Thyroid gland (tissue), 4 donors: Measurements from ENCODE around the gene ZNF232.

Experiments
- CTCF ChIP-seq, 6 experiments: fragments of 200-600 bp in 3 of 6; fragments of 450-650 bp in 3 of 6; sonication (generic) in 3 of 6; IDR thresholded peaks; one replicate each; pipeline ENCODE4 v1.5.1; 2016 to 2019; ENCODE audit warnings: antibody characterized with exemption in 6 of 6, mild to moderate bottlenecking in 2 of 6, inconsistent platforms in 1 of 6, moderate library complexity in 1 of 6
- POLR2A ChIP-seq, 2 donors: fragments of 450-650 bp; IDR thresholded peaks; one replicate each; pipeline ENCODE4 v1.6.1; 2017; ENCODE audit warnings: antibody characterized with exemption in 2 of 2, mild to moderate bottlenecking in 2 of 2, moderate library complexity in 1 of 2

DNA sequence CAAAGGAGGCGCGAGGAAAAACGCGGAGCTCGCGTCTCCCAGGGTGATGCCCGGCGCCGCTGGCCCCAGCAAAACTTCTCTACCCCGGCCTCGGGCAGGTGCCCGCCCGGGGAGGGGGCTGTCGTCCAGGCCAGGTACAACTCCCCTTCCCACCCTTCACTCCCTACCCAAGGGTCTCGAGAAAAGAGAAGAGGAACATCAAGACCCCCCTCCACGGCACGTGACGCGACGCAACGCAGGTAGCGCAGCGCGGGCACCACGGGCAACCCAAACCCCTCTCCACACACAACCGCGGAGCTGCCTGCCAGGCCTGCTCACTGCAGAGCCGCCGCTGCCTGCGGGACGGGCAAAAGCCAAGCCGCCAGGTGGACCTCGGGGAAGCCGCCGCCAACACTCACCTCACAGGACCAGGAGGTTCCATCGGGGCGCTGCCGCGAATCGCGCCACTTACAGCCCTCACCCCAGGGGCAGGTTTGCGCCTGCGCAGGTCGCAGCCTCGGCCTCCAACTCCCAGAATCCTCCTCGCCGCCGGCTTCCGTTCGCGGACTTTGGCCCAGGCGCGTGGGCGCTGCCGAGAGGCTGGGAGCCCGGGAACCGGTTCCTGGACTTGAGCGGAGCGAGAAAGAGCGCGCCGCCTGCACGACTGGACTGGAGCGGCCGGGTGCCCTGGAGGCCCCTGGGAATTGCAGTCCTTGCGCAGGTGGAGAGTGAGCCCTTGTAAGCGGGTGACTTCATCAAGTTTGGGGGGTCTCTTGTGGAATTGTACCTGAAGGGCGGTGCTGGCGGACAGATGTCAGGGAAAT is at the start of gene ZNF232:
- peak in 1 of 2 donors; percentile 67 for TF ChIP-seq POLR2A (IDR thresholded peaks at IDR 0.05)
- peak in 1 of 6 experiments; percentile 19 for TF ChIP-seq CTCF (IDR thresholded peaks at IDR 0.05)
